ENCODE data around the gene TGFBR1. TPM values are rescaled to one million over a fixed set of nuclear protein-coding genes. Genes with fewer than 3 reads are reported as not detected.
A peak's percentile ranks its signal among the peaks of the same experiment; 100 is the strongest.

TGFBR1 gene
- total RNA-seq, 1 experiment from 2014 or later: 9.5 TPM

GRCh38 chr9:99126312-99126711, 21.4 kb downstream of the TGFBR1 start:
- H3K9me2 ChIP-seq (replicated peaks; ENCODE audit: low read length): no peaks in the 10 kb centered on the region
- DNase-seq: peak; percentile 77
- CTCF ChIA-PET: no interaction called here
- peak overlapping the region; percentile 34; the same call in 1 of the 2 replicates for H3K4me2 ChIP-seq (ENCODE audit: low read length)
- peaks cover 33% of the 10 kb centered on the region for H3K4me1 ChIP-seq (ENCODE audit: insufficient read depth, low read length)
- peak overlapping the region; percentile 81 for H3K27ac ChIP-seq (ENCODE audit: low read length)
- H3K27me3 ChIP-seq (ENCODE audit: low read length): no peaks in the 10 kb centered on the region
- H3K9me3 ChIP-seq (ENCODE audit: low read length): no peaks in the 10 kb centered on the region
- intact Hi-C loops (cut with micrococcal nuclease): loop anchor here (2.0 kb wide), 1 partner anchor 76 kb away; no protein-coding TSS in a partner anchor
- H3K36me3 ChIP-seq (ENCODE audit: low read depth, low read length): no peaks in the 10 kb centered on the region
- H2AFZ ChIP-seq (ENCODE audit: low read length): no peak overlapping the region
- H3K4me3 ChIP-seq (ENCODE audit: low read length): no peak overlapping the region
- no peak for TF ChIP-seq CTCF (conservative IDR thresholded peaks at IDR 0.05; ENCODE audit: low read depth, low read length)
- no peak for TF ChIP-seq EZH2 (IDR thresholded peaks at IDR 0.05; ENCODE audit: low read length, unreplicated experiment)
- no peak for TF ChIP-seq EZH2phosphoT487 (IDR thresholded peaks at IDR 0.05; ENCODE audit: borderline replicate concordance, low read length)
- peaks cover 6% of the 10 kb centered on the region for H3F3A ChIP-seq (ENCODE audit: low read length, unreplicated experiment)
- ATAC-seq: peak; percentile 81
- H3K79me2 ChIP-seq (ENCODE audit: low read length): 0 out of 2 replicates have a peak, but pooled peaks cover 21% of the 10 kb centered on the region
- H4K20me1 ChIP-seq (ENCODE audit: low read length): peaks cover 4% of the 10 kb centered on the region; the same call in 1 of the 2 replicates
- BruUV-seq (replicated peaks): no TSS peak
- H3K9ac ChIP-seq (ENCODE audit: low read length): no peak overlapping the region
- POLR2A ChIA-PET (ENCODE audit: unreplicated experiment): no interaction called here

- Histone ChIP-seq H3K9me3 (ENCODE audit: low read length) (no peaks in the 10 kb centered on the region), H3F3A (ENCODE audit: low read length, unreplicated experiment) (peaks cover 6% of the 10 kb centered on the region), H4K20me1 (ENCODE audit: low read length) (peaks cover 4% of the 10 kb centered on the region; the same call in 1 of the 2 replicates), H3K9ac (ENCODE audit: low read length) (no peak overlapping the region), H3K4me1 (ENCODE audit: insufficient read depth, low read length) (peaks cover 28% of the 10 kb centered on the region), H3K27ac (ENCODE audit: low read length) (peak overlapping the region; percentile 81), H3K27me3 (ENCODE audit: low read length) (no peaks in the 10 kb centered on the region), H3K36me3 (ENCODE audit: low read depth, low read length) (no peaks in the 10 kb centered on the region), H2AFZ (ENCODE audit: low read length) (no peak overlapping the region), H3K9me2 (replicated peaks; ENCODE audit: low read length) (no peaks in the 10 kb centered on the region), H3K79me2 (ENCODE audit: low read length) (0 out of 2 replicates have a peak, but pooled peaks cover 21% of the 10 kb centered on the region), H3K4me2 (ENCODE audit: low read length) (no peak overlapping the region), H3K4me3 (ENCODE audit: low read length) (no peak overlapping the region)
- DNase-seq: peak; percentile 71
- intact Hi-C loops (cut with micrococcal nuclease): loop anchor here (2.0 kb wide), 1 partner anchor 77 kb away; no protein-coding TSS in a partner anchor
- BruUV-seq (replicated peaks): no TSS peak
- no peak for ATAC-seq
- no peak for TF ChIP-seq EZH2 (IDR thresholded peaks at IDR 0.05; ENCODE audit: low read length, unreplicated experiment)
- TF ChIP-seq EZH2phosphoT487 (IDR thresholded peaks at IDR 0.05; ENCODE audit: borderline replicate concordance, low read length): no peak
- TF ChIP-seq CTCF (conservative IDR thresholded peaks at IDR 0.05; ENCODE audit: low read depth, low read length): no peak
- CTCF ChIA-PET: no interaction called here
- POLR2A ChIA-PET (ENCODE audit: unreplicated experiment): no interaction called here
Measured at GRCh38 chr9:99127356-99128132, 22.6 kb downstream of the TGFBR1 start.

- Histone ChIP-seq H3K27me3 (ENCODE audit: low read length) (no peaks in the 10 kb centered on the region), H3K36me3 (ENCODE audit: low read depth, low read length) (no peaks in the 10 kb centered on the region), H3K4me3 (ENCODE audit: low read length) (no peak overlapping the region), H3K27ac (ENCODE audit: low read length) (peak overlapping the region; percentile 19), H3K9ac (ENCODE audit: low read length) (no peak overlapping the region), H4K20me1 (ENCODE audit: low read length) (peaks cover 4% of the 10 kb centered on the region; the same call in 1 of the 2 replicates), H3K79me2 (ENCODE audit: low read length) (0 out of 2 replicates have a peak, but pooled peaks cover 20% of the 10 kb centered on the region), H3K9me3 (ENCODE audit: low read length) (no peaks in the 10 kb centered on the region), H3K4me1 (ENCODE audit: insufficient read depth, low read length) (peaks cover 26% of the 10 kb centered on the region), H3F3A (ENCODE audit: low read length, unreplicated experiment) (peaks cover 6% of the 10 kb centered on the region), H2AFZ (ENCODE audit: low read length) (no peak overlapping the region), H3K4me2 (ENCODE audit: low read length) (no peak overlapping the region), H3K9me2 (replicated peaks; ENCODE audit: low read length) (no peaks in the 10 kb centered on the region)
- CTCF ChIA-PET: no interaction called here
- ATAC-seq (no peak), DNase-seq (no peak)
- intact Hi-C loops (cut with micrococcal nuclease): no loop called here
- POLR2A ChIA-PET (ENCODE audit: unreplicated experiment): no interaction called here
- TF ChIP-seq EZH2phosphoT487 (IDR thresholded peaks at IDR 0.05; ENCODE audit: borderline replicate concordance, low read length): no peak
- TF ChIP-seq CTCF (conservative IDR thresholded peaks at IDR 0.05; ENCODE audit: low read depth, low read length): no peak
- no peak for TF ChIP-seq EZH2 (IDR thresholded peaks at IDR 0.05; ENCODE audit: low read length, unreplicated experiment)
- no TSS peak for BruUV-seq (replicated peaks)
Measured at GRCh38 chr9:99128133-99128406, 23.2 kb downstream of the TGFBR1 start.
